ENCODE data around the gene PIP5KL1.

PIP5KL1 gene

DNA sequence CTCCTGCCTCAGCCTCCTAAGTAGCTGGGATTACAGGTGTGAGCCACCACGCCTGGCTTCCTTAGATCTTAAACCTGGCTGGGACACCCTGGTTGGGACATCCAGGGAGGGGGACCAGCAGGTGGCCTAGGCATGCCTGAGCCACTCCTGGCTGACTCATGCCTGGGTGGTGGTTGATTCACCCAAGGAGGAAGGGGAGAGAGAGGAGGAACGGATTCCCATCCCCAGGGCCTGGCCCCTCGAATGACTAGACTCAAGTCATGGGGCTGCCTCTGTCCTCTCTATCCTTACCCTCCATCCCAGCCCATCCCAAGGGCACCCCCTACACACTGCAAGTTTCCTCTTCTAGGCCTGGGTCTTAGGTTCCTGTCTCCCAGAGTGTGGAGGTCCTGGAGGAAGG is 37.5 kb upstream of the PIP5KL1 start:
- DNase-seq: no peak

DNA sequence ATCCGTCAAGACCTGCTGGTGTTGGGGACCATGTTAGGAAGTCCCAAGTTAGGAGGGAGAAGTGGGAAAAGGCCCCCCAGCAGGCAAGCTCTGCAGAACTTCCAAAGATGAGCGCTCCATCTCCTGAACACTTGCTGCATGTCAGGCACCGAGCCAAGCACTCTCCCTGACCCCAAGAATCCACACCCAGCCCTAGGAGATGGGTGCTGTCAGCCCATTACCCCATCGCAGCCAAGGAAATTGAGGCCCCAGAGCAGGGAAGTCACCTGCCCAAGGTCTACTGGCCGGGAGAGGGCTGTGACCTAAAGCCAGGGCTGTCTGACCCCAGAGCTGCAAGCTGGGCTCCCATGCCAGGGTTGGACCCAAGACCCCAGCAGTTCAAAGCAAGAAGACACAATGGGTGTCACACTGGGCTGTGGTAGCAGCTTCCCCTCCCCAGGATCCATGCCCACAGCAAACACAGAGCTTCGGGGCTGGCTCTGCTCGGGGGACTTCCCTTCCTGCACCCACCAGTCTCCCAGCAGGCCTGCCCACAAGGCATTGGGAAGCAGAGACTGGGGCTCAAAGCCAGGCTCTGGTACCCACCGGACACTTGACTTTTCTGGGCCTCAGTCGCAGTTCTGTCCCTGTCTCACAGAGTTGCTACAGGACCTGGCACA is 36.7 kb upstream of the PIP5KL1 start:
- no peak for DNase-seq

DNA sequence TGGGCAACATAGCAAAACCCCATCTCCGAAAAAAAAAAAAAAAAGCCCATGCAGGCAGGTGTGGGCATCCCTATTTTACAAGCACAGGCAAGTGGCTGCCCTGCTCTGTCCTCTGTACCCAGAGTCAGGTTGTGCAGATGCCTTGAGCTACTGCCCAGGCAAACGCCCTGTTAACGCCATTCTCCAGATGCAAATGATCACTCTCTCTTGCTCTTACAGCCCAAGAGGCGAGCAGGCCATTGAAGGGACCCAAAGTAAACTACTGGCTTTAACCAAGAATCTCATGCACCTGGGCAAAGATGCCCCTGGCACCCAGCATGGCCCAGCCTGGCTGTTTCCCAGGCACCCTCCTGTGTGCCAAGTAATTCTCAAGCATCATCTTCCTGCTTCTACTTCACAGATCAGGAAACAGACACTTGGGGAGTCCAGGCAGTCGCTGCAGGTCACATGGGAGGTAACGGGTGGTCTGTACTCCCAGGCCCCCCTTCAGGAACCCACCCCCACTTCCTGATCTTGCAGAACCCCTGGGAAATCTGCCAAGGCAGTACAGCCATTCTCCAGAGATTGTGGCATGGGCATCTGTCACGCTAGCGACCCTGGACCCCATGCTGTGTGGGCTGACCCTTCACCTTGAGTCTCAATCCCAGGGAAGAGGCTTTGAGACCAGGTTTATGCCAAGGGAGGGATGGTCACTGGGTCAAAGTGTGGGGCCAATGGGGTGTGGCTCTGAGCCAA is 36.0 kb upstream of the PIP5KL1 start:
- DNase-seq: no peak

DNA sequence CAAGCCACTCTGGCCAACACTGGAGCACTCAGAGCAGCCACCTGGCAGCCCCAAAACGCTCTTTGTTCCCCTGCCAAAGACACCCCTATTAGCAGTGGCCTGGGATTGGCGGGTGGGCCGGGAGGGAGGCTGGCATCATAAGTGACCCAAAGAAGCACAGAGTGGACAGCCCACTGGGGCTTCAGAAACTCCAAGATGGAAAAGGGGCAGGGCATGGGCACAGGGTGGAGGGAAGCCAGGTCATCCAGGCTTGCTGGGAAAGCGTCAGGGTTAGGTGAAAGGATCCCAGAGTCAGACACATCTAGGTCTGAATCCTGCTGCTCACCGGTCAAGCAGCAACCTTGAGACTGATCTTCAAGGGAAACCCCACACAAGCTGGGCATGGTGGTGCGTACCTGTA is 35.4 kb upstream of the PIP5KL1 start:
- DNase-seq: no peak

DNA sequence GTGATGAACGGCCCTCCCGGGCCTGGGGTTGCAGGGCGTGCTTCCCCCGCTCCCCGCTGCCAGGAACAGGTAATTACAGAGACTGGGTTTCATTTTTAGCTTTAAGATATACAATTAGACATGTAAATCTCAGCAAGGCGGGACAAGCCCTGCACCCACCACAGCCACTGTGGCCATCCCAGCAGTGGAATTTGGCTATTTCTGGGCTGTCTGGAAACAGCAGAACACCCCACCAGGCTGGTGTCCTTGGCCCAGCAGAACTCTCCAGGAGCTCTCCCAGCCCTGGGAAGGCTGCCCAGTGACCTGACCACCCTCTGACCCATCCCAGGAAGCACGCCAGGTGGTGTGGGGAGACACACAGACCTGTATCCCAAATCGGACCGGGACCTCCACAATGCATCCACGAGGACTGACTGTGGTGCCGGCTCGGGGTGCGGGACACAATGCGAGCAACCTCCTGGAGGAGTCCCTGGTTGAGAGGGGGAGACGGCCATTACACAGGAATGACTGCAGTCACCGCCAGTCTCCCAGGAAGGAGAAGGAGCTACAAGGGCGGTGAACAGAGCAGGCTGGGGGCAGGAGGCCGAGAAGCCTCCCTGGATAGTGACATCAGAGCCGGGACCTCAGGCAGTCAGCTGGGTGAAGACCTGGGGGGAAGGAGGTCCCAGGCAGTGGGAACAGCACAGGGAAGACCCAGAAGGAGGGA is 32.9 kb upstream of the PIP5KL1 start:
- no peak for DNase-seq

DNA sequence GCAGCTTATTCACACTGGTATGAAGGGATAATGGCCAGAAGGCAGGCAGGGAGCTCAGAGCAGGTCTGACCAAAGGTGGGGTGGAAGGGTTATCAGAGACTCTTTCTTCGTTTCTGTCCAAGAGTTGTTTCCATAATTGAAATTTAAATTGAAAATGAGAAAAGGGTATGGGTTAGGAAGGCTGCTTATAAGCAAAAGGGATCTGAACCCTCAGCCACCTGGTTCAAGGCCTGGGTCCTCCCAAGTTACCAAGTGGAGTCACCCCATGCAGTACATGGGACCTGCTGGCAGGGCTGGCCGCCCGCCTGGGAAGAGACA is 32.4 kb upstream of the PIP5KL1 start:
- no peak for DNase-seq

DNA sequence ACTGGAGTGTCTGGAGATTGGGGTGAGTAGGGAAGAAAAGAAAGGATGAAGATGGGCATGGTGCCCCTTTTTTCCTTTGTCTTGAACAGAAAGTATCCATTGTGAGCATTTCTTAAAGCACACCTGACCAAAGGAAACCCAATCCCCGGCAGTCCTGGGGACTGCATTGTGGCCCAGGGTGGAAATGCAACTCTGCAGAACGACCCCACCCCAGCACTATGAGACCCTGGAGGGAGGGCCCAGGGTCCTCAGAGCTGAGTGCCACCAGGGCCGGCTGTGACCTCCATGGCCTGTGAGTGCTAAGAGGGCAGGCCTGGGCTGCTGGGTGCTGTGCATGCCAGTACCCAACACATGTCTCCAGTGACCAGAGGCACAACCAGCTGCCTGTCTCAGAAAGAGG is 31.7 kb upstream of the PIP5KL1 start:
- no peak for DNase-seq

DNA sequence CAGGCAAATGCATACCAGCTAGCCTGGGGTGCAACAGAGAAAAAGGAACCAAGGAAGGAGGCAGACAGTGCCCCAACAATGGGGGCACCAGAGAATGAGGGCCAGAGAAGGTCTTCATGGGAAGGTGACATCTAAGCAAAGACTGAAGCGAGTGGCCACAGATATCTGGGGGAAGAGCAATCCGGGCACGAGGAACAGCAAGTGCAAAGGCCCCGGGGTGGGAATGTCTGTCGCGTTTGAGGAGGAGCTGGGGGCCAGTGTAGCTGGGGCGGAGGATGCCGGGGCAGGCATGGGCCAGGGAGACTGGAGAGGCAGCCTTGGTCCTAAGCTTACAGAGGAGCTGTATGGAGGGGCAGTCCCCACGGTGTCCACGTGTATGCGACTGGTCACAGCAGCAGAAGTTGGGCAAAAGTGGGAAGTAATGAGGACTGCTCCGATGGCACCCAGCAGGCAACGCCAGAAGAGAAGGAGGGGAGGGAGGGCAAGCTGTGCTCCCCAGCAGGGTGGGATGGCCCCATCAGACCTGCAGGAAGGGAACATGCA is 31.1 kb upstream of the PIP5KL1 start:
- no peak for DNase-seq

DNA sequence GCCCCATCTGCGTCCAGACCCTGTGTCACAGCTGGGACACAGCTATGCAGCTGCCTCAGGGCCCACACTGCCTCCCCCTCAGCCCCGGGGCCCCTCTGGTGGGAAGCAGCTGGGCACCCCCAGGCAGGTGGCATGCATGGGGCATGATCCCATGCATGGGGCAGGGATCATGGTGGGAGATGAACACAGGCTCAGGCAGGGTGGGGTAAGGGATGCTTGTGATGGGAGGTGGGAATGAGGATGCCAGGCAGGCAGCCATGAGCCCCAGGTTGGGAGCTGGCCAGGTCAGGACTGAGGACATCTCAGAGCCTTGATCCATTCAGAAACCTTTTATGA is 30.5 kb upstream of the PIP5KL1 start:
- no peak for DNase-seq

DNA sequence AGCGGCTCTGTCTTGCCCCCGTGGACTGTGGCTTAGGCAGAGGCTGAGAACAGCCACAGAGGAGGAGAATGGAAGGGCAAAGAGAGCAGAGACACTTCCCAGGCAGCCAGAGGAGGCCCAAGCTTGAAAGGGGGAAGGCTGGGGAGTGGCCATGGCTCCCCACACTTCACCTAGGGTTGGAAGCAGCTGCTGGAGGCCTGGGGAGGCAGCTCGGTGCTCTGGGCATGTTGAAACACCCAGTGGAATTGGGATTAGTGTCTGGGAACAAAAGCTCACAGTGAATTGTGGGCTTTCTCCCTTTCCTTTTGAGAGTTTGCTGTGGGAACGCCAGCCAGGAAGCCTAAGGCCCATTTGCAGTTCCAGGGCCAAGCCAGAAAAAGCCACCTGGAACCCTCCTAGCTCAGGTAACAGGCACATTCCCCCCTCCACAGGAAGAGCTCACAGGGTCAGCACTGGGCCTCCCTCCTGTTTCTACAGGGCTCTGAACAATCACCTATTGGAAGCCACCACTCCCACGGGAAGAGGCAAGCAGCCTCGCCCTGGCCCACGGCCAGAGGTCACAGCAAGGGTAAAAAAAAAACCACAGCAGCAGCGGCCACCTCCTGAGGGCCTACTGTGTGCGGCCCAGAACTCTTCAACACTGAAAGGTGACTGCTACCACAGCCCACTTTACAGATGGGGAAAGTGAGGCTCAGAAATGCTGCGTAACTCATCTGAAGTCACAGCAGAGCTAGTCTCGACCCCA is 30.0 kb upstream of the PIP5KL1 start:
- DNase-seq: no peak

DNA sequence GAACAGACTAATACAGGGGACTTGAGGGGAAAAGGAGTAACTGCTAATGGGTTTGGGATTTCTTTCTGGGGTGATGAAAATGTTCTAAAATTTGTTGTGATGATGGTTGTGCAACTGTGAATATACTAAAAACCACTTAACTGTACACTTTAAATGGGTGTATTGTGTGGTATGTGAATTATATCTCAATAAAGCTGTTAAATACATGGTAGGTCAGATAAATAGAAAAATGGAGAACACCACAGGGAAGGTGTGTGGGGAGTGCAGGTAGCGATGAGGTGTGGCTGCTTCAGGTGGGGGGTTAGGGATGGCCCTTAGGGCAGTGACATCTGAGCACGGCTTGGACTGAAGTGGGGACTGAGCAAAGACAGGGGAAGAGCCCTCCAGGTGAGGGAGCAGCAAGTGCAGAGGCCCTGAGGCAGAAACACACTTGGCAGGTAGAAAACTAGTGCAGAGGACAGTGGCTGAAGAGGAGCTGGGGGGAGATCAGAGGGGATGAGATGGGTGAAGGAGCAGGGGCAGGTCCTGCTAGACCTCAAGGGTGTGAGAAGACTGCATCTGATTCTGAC is 29.3 kb upstream of the PIP5KL1 start:
- DNase-seq: no peak

DNA sequence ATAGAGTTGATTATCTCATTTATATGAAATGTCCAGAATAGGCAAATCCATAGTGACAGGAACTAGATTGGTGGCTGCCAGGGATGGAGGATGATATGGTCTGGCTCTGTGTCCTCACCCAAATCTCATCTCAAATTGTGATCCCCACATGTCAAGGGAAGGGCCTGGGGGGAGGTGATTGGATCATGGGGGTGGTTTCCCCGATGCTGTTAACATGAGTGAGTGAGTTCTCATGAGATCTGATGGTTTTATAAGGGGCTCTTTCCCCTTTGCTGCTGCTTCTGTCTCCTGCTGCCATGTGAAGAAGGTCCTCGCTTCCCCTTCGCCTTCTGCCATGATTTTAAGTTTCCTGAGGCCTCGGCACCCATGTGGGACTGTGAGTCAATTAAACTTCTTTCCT is 28.8 kb upstream of the PIP5KL1 start:
- DNase-seq: no peak

DNA sequence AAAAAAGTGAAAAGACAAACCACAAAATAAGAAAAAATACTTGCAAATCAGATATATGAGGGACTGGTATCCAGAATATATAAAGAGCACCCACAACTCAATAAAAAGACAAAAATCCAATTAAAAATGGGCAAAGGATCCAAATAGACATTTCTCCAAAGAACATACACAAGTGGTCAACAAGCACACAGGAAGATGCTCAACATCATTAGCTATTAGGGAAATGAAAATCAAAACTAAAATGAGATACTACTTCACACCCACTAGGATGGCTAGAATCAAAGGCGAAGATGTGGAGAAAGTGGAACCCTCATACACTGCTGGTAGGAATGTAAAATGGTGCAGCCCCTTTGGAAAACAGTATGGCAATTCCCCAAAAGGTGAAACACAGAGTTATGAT is 28.2 kb upstream of the PIP5KL1 start:
- no peak for DNase-seq

DNA sequence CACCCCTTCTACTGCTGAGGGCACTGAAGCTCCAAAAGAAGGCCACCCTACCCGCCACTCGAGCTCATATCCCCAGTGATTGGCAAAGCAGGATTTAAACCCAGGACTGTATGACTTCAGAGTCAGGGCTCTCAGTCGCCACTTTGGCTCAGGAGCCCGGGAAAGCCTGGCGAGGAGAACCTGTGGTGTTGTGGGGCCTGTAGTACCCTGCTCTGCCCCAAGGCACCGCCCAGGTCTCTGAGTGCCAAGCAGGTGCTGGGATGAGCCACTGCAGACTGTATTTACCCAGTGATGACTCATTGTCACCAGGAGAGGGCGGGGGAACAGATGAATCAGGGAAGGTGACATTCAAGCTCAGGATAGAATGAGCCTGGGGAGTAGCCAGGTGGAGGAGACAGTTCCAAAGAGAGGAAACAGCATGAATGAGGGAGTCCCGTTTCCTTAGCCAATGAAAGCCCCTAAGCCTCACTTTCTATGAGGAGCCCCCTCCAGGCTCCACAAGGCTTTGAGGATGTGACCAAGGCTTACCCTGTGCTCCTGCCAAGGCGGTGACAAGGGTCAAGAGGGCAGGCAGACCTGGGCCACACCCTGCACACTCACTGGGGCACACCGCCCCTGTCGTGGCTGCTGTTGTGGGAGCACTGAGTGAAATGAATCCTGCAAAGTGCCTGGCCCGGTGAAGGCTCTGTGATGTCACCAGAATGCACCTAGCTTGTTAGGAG is 24.9 kb upstream of the PIP5KL1 start:
- no peak for DNase-seq

DNA sequence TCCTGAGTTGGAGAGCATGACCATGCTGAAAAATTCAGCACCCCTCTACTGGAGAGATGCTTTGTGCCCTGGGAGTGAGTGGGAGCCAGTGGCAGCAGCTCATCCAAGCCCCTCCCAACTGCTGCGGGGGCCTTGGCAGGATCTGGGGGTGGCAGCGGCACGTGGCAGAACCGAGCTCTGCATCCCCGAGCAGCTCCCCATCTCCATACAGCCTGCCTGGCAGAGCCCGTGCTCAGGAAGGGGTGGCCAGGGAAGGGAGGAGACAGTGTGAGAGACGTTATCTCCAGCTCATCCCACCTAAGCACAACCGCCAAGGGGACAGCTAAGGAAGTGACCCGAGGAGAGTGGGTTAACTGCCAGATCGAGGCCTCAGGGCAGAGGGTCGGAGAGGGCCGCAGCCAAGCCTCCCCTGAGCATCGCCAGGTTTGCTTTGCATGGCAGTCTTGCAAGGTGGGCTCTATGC is 24.3 kb upstream of the PIP5KL1 start:
- no peak for DNase-seq

DNA sequence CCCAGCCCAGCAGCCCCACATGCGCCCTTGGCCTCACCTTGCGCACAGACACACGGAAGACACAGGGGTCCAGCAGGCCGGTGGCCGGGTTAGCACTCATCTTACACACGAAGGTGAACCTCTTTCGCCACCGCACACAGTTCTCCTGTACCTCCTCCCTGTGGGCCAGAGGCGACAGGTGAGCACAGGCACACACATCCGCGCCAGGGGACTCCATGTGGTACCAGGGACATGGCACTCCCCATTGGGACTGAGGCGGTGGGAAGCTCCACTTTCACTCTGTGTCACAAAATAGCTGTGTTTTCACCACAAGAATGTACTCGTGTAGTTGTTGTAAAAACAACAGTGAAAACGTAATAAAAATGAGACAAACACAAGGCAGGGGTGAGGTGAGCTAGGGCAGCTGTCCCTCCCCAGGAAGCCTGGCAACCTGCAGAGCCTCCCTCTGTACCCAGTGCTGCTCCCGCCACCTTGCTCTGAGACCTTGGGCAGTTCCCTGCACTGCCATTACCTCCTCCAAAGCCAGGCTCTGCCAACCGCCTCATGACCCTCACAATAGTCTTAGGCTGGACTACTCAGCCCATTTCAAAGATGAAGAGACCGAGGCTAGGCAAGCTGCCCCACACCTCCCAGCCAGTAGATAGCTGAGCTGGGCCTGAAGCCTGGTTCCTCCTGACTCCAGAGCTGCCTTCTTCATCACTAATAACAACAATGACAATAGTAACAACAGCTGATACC is 23.4 kb upstream of the PIP5KL1 start:
- no peak for DNase-seq

DNA sequence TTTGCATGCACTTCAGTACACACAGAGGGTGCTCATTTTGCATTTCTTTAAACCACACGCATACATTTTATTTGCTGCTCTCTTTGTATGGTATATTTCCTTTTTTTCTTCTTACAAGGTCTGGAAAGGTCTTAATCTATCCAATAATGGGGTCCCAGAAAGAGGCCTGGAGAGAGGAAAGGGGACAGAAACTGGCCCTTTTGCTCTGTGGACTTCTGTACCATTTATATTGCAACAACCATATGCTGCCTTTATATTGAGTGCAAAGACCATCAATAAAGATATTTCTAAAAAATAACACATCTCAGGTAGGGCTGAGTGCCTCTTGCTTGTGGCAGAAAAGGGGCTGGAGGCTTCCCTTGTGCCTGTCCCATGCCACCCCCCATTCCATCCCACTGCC is 22.6 kb upstream of the PIP5KL1 start:
- no peak for DNase-seq

DNA sequence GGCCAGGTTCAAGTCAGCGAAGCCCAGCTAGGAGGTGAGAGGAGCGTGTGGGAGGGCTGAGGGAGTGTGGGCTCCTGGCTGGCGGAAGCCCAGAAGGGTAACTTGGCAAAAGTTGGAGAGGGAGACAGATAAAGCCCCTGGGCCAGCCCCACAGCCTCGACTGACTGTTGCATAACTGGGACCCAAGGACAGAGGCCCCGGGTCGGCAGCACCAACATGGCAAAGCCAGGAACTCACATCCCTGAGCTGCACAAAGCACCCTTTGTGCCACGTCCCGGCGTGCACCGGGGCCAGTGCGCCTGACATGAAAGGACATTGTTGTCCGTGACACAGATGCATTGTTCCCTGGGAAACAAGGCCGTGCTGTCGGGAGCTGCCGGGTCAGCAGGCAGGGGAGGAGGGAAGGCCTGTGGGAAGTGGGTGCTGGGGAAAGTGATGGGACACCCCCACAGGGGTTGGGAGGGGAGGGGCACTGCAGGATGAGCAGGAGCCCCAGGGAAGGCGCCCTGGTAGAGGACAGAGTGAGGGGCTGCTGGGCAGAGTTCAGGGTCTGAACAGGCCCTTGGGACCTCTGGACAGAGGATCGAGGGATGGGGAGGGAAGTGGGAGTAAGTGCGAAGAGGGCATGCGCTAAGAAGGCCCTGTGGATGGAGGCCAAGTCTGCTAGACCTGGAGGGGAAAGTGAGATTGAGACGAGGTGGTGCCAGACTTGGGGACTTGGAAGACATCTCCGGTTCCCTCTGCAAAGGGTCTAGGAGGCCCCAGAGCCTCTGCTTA is 20.1 kb upstream of the PIP5KL1 start:
- no peak for DNase-seq

DNA sequence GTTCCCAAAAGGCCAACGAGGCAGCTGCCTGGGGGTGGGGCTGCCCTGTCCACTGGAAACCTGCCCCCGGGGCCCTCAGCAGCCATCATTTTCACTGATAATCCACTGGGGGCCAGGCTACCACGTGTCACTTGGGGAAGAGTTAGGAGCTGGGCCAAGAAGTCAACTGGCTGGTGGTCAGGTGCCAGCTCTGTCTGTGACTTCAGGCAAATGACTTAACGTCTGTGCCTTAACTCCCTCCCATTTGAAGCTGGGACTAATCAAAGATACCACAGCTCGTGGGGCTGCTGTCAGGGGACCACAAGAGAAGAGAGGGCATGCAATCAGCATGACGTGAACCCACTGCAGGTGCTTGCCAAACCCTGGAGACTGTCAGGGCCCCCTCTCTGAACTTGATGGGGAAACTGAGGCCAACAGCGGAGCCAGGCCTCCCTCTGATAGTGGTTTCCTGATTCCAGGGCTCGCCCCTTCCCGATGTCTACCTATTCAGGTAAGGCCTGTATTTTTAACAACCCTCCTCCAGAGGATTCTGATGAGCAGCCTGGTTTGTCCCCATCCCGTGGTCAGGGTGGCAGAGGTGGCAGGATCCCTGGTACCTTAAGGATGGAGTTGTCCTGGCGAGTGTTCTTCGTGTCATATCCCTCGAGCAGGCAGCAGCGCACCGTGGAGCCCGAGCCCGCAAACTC is 19.4 kb upstream of the PIP5KL1 start:
- no peak for DNase-seq
